T-helper 1 cell treated with Interleukin-12 subunit alpha and Interleukin-12 subunit beta and Interleukin-4 antibody, amounts not matched to agents 30 μg/mL and 1 μg/mL, for 36 hours (primary cell): ENCODE measurements around the gene FOXA1.
A peak's percentile ranks its signal among the peaks of the same experiment; 100 is the strongest.

Source experiments
- H3K27ac Mint-ChIP-seq: one replicate; pipeline ENCODE4 v1.8.0; 2021; ENCODE audit warnings: mild to moderate bottlenecking, mixed read lengths
- H3K27me3 Mint-ChIP-seq: one replicate; pipeline ENCODE4 v1.8.0; 2021; ENCODE audit warnings: low read depth, mixed read lengths
- H3K36me3 Mint-ChIP-seq: one replicate; pipeline ENCODE4 v1.8.0; 2021; ENCODE audit warnings: low read depth, mixed read lengths
- H3K4me1 Mint-ChIP-seq: one replicate; pipeline ENCODE4 v1.8.0; 2021; ENCODE audit warnings: low read depth, mixed read lengths
- H3K4me3 Mint-ChIP-seq: one replicate; pipeline ENCODE4 v1.8.0; 2021; ENCODE audit warnings: mild to moderate bottlenecking, moderate library complexity, mixed read lengths
- H3K9me3 Mint-ChIP-seq: one replicate; pipeline ENCODE4 v1.8.0; 2021; ENCODE audit warnings: mixed read lengths

Gene FOXA1

DNA sequence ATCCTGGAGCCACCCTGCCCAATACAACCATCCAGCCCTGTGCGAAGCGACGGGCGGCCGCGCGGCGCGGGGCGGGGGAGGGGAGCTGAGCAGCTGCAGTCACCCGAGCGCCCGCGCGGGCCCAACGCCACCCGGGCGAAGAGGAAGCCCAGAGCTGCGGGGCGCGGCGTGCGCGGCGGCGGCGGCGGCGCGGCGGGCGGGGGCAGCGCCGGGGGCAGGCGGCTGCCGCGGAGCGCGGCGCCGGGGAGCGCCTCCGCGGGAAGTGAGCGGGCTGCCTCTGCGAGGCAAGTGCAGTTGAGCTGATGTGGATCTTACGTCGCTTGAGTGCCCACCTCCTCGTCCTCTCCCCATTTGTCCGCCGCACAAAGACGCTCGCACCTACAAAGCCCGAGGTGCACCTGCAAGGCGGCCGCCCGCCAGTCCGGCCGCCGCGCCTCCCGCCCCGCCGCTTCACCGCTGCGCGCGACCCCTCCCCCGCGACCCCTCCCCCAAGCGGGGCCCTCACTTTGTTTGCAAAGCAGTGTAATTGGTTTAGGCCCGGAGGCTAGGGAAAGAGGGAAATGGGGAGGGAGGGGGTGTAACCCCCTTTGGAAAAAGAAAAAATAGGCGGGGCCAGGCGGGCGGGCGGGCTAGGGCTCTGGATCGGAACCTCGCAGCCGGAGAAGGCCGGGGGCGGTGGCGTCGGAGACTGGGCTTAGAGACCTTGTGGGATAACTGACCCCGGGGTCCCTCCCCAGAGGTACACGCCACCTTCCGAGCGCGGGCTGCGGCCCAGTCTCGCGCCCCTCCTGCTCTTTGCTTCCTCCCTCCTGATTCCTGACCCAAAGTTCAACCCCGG, at the start of gene FOXA1, which contains the start of gene TTC6:
Gene FOXA1, minus strand, starts transcription at position 279 of the 838 bp plus-strand sequence. Its CDS starts 277 bp downstream, at position 2.
Gene TTC6, plus strand, starts transcription at position 659 of the 838 bp plus-strand sequence. CDS start 26,436 bp downstream, outside the sequence.
- H3K4me3 Mint-ChIP-seq = peak within 1 kb of the TSS; percentile 61
- peaks cover 9% of the 10 kb centered on the region for H3K36me3 Mint-ChIP-seq
- H3K27me3 Mint-ChIP-seq = peaks cover 85% of the 10 kb centered on the region
- peaks cover 5% of the 10 kb centered on the region for H3K9me3 Mint-ChIP-seq
- H3K27ac Mint-ChIP-seq = peak within 1 kb of the TSS; percentile 74
- peaks cover 9% of the 10 kb centered on the region for H3K4me1 Mint-ChIP-seq

DNA sequence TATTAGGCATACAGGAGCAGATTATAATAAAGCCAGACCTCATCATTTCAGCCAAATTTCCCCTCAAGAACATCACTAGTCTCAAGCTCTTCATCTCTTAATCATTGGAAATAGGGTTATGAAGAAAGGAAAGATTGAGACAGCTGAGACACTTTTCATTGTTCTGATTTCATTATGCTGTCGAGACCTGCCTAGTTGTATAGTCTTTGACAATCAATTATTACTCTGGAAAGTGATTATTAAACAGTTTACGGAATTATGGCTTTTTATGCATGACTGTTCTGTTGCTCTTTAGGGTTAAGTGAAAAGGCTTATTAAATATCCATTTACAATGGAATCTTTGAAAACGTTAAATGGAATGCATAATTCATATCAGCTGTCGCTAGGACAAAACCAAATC, 48.7 kb upstream of the FOXA1 start:
- Mint-ChIP-seq H3K4me3 (no peak overlapping the region), H3K27ac (no peak overlapping the region), H3K9me3 (no peaks in the 10 kb centered on the region), H3K4me1 (no peaks in the 10 kb centered on the region), H3K27me3 (no peaks in the 10 kb centered on the region), H3K36me3 (no peaks in the 10 kb centered on the region)

DNA sequence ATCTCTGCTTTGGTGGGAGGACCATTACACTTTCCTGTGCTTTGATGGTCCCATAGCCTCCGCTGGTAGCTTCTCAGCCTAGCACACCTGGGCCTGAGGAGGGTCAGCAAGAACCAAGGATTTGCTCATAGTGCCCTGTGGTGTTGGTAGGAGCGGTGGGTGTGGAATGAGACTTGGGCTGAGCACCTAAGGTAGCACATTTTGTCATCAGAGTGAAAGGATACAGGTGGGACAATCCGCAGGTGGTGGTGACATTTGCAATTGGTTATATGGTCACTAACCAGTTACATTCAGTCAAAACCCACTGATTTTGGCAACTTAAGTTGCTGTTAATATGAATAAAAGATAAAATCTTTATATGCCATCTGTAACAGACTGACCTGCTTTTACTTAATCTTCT, 47.1 kb upstream of the FOXA1 start:
- Mint-ChIP-seq H3K36me3 (no peaks in the 10 kb centered on the region), H3K4me1 (no peaks in the 10 kb centered on the region), H3K27me3 (no peaks in the 10 kb centered on the region), H3K27ac (no peak overlapping the region), H3K4me3 (no peak overlapping the region), H3K9me3 (no peaks in the 10 kb centered on the region)

DNA sequence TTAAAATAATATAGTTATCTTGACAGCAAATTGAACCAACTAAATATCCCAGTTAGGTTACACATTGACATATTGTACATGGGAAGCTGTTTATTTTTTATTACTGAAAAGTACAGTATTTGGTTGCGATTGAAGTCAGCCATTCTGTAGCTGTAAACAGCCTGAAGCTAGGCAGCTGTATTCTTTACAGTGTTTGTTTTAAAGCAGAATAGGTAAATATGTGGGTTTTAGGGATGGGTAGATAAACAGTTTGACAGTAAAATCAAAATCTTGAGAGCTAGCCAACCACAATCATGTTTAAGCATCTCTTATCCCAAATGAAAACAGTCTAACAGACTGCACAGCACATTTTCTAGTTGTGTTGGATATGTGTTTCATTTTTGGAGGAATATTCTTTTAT, 46.1 kb upstream of the FOXA1 start:
- Mint-ChIP-seq H3K27me3 (no peaks in the 10 kb centered on the region), H3K27ac (no peak overlapping the region), H3K9me3 (no peaks in the 10 kb centered on the region), H3K4me3 (no peak overlapping the region), H3K36me3 (no peaks in the 10 kb centered on the region), H3K4me1 (no peaks in the 10 kb centered on the region)

DNA sequence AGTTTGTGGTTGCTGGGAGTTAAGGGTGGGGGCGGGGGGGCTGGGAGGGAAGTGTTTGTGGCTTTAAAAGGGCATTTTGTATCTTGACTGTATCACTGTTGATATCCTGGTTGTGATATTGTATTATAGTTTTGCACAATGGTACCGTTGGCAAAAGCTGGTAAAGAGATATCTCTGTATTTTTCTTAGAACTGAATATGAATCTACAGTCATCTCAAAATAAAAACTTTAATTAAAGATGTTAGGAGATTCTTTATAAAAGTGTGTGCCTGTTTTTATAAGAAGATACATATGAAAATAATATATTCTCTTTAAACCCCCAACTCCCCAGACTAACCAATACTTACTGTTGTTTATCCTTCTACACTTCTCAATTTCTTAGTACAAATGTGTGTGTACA, 43.5 kb upstream of the FOXA1 start:
- H3K36me3 Mint-ChIP-seq = no peaks in the 10 kb centered on the region
- no peaks in the 10 kb centered on the region for H3K27me3 Mint-ChIP-seq
- no peak overlapping the region for H3K4me3 Mint-ChIP-seq
- no peaks in the 10 kb centered on the region for H3K9me3 Mint-ChIP-seq
- no peaks in the 10 kb centered on the region for H3K4me1 Mint-ChIP-seq
- H3K27ac Mint-ChIP-seq = no peak overlapping the region

DNA sequence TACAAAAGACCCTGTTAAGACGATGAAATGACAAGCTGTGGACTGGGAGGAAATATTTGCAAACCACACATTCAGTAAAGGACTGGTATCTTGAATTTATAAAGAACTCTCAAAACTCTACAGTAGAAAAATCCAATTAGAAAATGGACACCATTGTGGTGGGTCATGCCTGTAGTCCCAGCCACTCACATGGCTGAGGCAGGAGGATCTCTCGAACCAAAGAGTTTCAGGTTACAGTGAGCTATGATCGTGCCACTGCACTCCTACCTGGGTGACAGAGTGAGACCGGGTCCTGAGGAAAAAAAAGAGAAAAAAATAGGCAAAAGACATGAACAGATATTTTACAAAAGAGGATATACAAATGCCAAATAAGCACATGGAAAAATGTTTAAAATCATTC, 42.3 kb upstream of the FOXA1 start:
- no peaks in the 10 kb centered on the region for H3K9me3 Mint-ChIP-seq
- no peaks in the 10 kb centered on the region for H3K4me1 Mint-ChIP-seq
- no peak overlapping the region for H3K4me3 Mint-ChIP-seq
- no peaks in the 10 kb centered on the region for H3K36me3 Mint-ChIP-seq
- no peak overlapping the region for H3K27ac Mint-ChIP-seq
- no peaks in the 10 kb centered on the region for H3K27me3 Mint-ChIP-seq

DNA sequence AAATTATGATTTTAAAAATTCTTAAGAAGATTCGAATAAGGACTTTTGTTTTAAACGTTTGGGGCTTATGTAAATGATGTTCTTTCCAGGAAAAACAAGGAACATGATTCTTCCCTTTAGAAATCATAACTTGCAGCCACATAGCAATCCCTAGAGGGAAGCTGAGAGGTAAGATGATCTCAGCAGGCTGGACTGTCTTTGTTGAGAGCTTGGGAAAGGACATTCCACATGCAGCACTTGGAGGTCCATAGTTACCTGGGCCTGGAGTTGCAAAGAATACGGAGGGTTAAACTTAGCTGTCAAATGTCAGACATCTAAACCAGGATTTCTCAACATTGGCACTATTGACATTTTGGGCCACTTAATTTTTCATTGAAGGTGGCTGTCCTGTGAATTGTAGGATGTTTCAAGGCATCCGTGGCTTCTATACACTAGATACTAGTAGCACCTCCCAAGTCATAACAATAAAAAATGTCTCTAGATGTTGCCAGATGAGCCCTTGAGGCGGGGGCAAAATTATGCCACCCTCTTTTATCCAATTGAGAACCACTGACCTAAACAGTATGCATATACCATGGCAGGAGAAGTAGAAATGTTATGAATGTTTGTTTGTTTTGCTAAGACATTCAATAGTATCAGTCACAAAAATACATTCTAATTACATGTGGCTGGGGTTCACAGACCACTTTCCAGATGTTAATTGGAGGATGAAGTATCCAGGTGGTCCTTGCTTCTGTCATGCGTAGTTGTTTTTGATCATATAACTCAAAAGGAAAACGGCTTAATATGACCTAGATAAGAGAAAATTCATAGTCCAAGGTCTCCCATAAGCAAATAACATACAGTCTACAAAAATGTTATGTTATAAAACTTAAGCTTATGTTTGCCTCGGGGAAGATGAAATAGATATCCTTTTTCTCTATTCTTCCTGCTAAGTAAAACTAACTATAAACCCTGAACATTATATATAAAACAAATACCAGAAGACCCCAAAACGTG, 30.8 kb upstream of the FOXA1 start:
- no peaks in the 10 kb centered on the region for H3K4me1 Mint-ChIP-seq
- peaks cover 12% of the 10 kb centered on the region for H3K27me3 Mint-ChIP-seq
- peaks cover 15% of the 10 kb centered on the region for H3K9me3 Mint-ChIP-seq
- H3K4me3 Mint-ChIP-seq = no peak overlapping the region
- no peaks in the 10 kb centered on the region for H3K36me3 Mint-ChIP-seq
- no peak overlapping the region for H3K27ac Mint-ChIP-seq

DNA sequence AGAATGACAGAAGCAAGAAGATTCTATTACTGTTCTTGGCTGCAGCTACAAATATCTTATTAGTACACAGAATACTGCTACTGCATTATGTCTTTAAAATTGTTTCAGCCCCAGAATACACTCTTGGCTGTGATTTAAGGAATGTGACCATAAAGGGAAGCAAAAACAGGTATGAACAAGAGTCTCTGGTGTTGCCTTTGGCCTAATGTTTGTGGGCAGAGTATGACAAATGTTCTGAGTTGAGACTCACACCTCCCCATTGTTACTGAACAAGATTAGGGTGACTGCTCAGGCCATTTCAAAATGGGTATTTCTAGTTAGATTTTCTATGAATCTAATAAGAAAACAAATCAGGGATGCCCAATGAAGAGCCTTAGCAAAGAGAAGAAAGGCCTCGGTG, 28.9 kb upstream of the FOXA1 start:
- peaks cover 14% of the 10 kb centered on the region for H3K27me3 Mint-ChIP-seq
- peaks cover 4% of the 10 kb centered on the region for H3K9me3 Mint-ChIP-seq
- H3K36me3 Mint-ChIP-seq = no peaks in the 10 kb centered on the region
- H3K4me3 Mint-ChIP-seq = no peak overlapping the region
- no peak overlapping the region for H3K27ac Mint-ChIP-seq
- no peaks in the 10 kb centered on the region for H3K4me1 Mint-ChIP-seq

DNA sequence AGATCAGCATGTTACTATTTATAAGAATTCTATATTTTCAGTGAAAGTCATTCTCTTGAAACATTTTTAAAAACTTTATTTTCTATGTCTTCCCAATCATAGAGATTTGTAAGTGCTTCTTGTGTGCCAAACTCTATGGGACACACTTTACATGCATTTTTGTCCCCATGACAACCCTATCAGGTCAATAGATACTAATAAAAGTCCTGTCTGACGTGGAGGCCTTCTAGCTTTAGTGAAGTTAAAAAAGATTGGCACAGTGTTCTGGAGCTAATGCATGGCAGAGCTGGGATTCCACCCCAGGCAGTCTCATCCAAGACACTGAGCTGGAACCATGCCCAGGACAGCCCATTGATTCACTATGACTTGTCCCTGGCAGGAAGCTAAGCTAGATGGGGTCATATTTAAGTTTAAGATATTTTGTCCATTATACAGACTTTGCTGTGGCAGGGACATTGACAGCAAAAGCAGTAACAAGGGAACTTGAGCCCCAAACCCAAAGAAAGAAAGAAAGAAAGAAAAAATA, 28.4 kb upstream of the FOXA1 start:
- Mint-ChIP-seq H3K4me1 (no peaks in the 10 kb centered on the region), H3K27ac (no peak overlapping the region), H3K36me3 (no peaks in the 10 kb centered on the region), H3K4me3 (no peak overlapping the region), H3K9me3 (peaks cover 7% of the 10 kb centered on the region), H3K27me3 (peaks cover 14% of the 10 kb centered on the region)

DNA sequence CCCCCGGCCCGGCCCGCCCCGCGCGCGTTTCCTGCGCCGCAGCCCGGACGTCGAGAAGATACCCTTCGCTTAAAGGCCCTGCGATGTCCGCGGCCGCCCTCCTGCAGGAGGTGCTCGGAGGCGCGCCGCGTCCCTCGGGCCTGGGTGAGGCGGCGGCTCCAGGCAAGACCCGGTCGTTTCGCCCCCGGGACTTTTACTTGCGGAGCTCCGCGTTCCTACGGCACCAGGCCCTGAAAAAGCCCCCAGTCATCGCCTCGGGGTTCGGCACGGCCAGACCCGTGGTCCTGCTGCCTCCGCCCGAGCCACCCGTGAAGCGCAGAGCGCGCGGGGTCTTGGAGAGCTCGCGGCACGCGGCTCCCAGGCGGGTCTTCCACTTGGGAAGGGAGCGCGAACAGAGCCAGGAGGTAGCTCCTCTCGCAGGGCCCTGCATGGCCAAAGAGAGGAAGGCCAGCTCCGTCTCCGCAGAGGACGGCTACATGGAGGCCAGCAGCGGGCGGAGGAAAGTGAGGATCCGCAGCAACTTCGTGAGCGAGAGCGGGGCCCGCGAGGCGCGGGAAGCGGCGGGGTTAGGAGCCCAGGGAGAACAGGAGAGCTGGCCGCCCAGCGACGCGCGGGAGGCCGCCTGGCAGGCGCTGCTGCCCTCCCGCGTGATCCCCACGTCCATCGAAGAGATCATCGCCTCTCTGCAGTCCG, 27.3 kb upstream of the FOXA1 start:
- H3K27ac Mint-ChIP-seq = no peak overlapping the region
- no peaks in the 10 kb centered on the region for H3K36me3 Mint-ChIP-seq
- H3K27me3 Mint-ChIP-seq = peaks cover 14% of the 10 kb centered on the region
- no peaks in the 10 kb centered on the region for H3K4me1 Mint-ChIP-seq
- H3K9me3 Mint-ChIP-seq = peaks cover 8% of the 10 kb centered on the region
- H3K4me3 Mint-ChIP-seq = no peak overlapping the region

DNA sequence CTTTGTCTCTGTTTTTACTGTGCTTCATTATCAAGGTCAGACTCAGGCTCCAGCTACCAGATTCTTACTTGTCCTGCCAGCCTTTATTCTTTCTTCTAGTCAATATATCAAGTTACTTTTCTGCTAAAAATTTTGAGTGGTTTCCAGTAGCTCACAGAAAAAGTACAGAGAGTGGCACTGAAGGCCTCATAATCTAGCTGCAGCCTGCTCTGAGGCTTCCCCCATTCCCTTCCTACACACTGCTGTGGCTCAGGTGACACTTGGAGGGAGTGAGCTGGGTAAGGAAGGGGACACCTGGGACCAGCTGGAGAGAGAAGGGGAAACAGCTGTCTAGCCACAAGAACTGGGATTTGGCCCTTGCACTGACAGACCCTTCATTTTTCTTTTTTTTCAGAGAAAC, 25.8 kb upstream of the FOXA1 start:
- peaks cover 1% of the 10 kb centered on the region for H3K36me3 Mint-ChIP-seq
- H3K9me3 Mint-ChIP-seq = peaks cover 15% of the 10 kb centered on the region
- H3K4me1 Mint-ChIP-seq = no peaks in the 10 kb centered on the region
- H3K4me3 Mint-ChIP-seq = no peak overlapping the region
- H3K27me3 Mint-ChIP-seq = peaks cover 14% of the 10 kb centered on the region
- no peak overlapping the region for H3K27ac Mint-ChIP-seq

DNA sequence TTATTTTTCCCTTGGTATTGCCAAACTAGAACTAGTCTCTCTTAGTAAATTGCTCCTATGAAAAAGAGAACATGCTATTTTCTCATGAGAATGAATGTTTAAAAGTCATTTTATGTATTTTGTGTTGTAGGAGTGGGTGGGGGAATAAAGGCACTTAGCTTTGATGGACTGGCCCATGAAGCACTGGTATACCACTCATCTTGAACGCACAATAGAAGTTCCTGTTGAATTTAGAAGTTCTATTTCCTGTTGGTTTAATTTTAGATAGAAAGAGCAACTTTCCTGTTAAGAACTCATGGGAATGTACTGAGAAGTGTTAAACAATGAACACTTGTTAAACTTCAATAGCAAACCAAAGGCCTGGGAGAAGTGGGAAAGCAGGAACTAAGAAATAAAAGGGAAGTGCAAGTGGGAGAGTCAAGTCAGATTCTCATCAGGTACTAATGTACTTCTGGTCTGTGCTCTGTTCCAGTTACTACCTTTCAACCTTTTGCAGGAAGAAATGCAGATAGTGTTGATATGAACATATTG, 23.5 kb upstream of the FOXA1 start:
- H3K27ac Mint-ChIP-seq = no peak overlapping the region
- H3K4me1 Mint-ChIP-seq = no peaks in the 10 kb centered on the region
- H3K9me3 Mint-ChIP-seq = peaks cover 29% of the 10 kb centered on the region

DNA sequence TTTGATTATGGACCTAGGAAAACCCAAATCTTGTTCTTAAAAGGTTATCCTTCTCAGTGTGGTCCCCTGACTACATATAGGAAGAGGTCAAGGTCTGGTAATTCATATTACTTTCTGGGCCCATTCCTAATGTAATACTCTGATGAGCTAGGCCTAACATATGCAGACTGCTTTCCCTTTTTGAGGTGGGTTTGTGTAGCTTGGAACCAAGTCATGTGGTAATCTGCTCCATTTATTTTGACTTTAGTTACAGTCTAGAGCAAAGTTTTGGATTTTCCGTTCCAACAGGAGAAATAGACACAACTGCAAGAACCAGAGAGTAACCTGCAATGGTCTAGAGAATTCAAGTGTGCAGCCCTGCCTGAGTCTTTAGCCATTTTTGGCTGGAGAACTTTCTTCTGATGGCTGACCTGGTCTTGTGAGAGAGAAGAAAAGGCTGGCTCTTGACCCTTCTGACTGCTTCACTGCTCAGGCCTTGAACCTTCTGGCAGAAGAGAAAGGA, 22.9 kb upstream of the FOXA1 start:
- no peak overlapping the region for H3K27ac Mint-ChIP-seq
- H3K36me3 Mint-ChIP-seq = peaks cover 2% of the 10 kb centered on the region
- H3K4me1 Mint-ChIP-seq = no peaks in the 10 kb centered on the region
- peaks cover 12% of the 10 kb centered on the region for H3K27me3 Mint-ChIP-seq
- H3K9me3 Mint-ChIP-seq = peaks cover 30% of the 10 kb centered on the region
- H3K4me3 Mint-ChIP-seq = no peak overlapping the region

More for the DNA sequence above, 23.5 kb upstream of the FOXA1 start:
- Mint-ChIP-seq H3K4me3 (no peak overlapping the region), H3K27me3 (peaks cover 14% of the 10 kb centered on the region), H3K36me3 (peaks cover 2% of the 10 kb centered on the region)

DNA sequence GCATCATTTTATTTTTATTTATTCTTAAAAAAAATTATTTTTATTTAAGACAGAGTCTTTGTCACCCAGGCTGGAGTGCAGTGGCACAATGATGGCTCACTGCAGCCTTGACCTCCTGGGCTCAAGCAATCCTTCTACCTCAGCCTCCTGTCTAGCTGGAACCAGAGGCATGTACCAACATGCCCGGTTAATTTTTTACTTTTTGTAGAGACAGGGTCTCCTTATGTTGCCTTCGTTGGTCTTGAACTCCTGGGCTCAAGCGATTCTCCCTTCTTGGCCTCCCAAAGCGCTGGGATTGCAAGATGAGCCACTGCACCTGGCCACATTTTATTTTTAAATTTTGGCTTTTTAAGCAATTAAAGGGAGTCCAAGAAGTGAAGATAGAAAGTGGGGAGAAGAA, 21.8 kb upstream of the FOXA1 start:
- Mint-ChIP-seq H3K9me3 (peaks cover 35% of the 10 kb centered on the region), H3K27me3 (peaks cover 10% of the 10 kb centered on the region), H3K36me3 (peaks cover 2% of the 10 kb centered on the region), H3K4me3 (no peak overlapping the region), H3K27ac (no peak overlapping the region), H3K4me1 (no peaks in the 10 kb centered on the region)
